Keratinocyte (primary cell): ENCODE measurements around the gene CDK3. TPM values are rescaled to one million over a fixed set of nuclear protein-coding genes. Genes with fewer than 3 reads are reported as not detected.

ENCODE experiments used
- DNase-seq: peaks from one replicate; pipeline ENCODE4 v3.0.0-alpha.2; 2011; ENCODE audit warnings: low read depth, missing footprints, low spot score
- FAIRE-seq: peaks from 2 replicates; lab custom pipeline; 2011; peaks lifted over from hg19 to GRCh38; lab: Jason Lieb, UNC
- H2AFZ ChIP-seq: 2 replicates; pipeline ENCODE4 v1.6.0; 2012; ENCODE audit warnings: low read length, control low read depth, inconsistent platforms; ENCODE audit not compliant: control insufficient read depth
- H3K27ac ChIP-seq: 2 replicates; pipeline ENCODE4 v1.5.1; 2011; ENCODE audit warnings: low read length; ENCODE audit not compliant: control insufficient read depth, insufficient read depth
- H3K27me3 ChIP-seq: 3 replicates; pipeline ENCODE4 v1.6.0; 2011; ENCODE audit warnings: low read length; ENCODE audit not compliant: control insufficient read depth, insufficient read depth; ENCODE audit errors: extremely low read depth
- H3K36me3 ChIP-seq, 2 experiments: 2 replicates in 1 of 2; 3 replicates in 1 of 2; pipeline ENCODE4 v1.5.1; 2011; ENCODE audit warnings: low read length in 2 of 2, mild to moderate bottlenecking in 1 of 2; ENCODE audit not compliant: control insufficient read depth in 2 of 2, insufficient read depth in 2 of 2; ENCODE audit errors: extremely low read depth in 1 of 2
- H3K4me1 ChIP-seq: 3 replicates; pipeline ENCODE4 v1.5.1; 2011; ENCODE audit warnings: low read length; ENCODE audit not compliant: control insufficient read depth, insufficient read depth; ENCODE audit errors: extremely low read depth
- H3K4me2 ChIP-seq: 3 replicates; pipeline ENCODE4 v1.6.0; 2011; ENCODE audit warnings: low read depth, low read length; ENCODE audit not compliant: control insufficient read depth, insufficient read depth; ENCODE audit errors: extremely low read depth
- H3K4me3 ChIP-seq, 3 experiments: fragments of 200-600 bp in 1 of 3; sonication (generic) in 1 of 3; 2 replicates in 2 of 3; 3 replicates in 1 of 3; pipeline ENCODE4 v1.5.1; 2011 to 2016; ENCODE audit warnings: low read length in 3 of 3, mild to moderate bottlenecking in 3 of 3, control low read depth in 2 of 3, inconsistent platforms in 1 of 3, low read depth in 1 of 3, mixed read lengths in 1 of 3, mixed run types in 1 of 3, moderate library complexity in 1 of 3; ENCODE audit not compliant: control insufficient read depth in 2 of 3, insufficient read depth in 2 of 3; ENCODE audit errors: extremely low read depth in 1 of 3
- H3K79me2 ChIP-seq: 2 replicates; pipeline ENCODE4 v1.6.0; 2012; ENCODE audit warnings: low read length; ENCODE audit not compliant: control insufficient read depth, insufficient read depth
- H3K9ac ChIP-seq: 3 replicates; pipeline ENCODE4 v1.6.0; 2011; ENCODE audit warnings: low read length; ENCODE audit not compliant: control insufficient read depth, insufficient read depth; ENCODE audit errors: extremely low read depth
- H3K9me1 ChIP-seq: 3 replicates; pipeline ENCODE4 v1.6.0; 2011; ENCODE audit warnings: low read length; ENCODE audit not compliant: control insufficient read depth, insufficient read depth; ENCODE audit errors: extremely low read depth
- H3K9me3 ChIP-seq: 2 replicates; pipeline ENCODE4 v1.5.1; 2012; ENCODE audit warnings: low read depth, low read length; ENCODE audit not compliant: control insufficient read depth
- H4K20me1 ChIP-seq: 3 replicates; pipeline ENCODE4 v1.6.0; 2011; ENCODE audit warnings: low read length; ENCODE audit not compliant: control insufficient read depth, insufficient read depth; ENCODE audit errors: extremely low read depth
- CTCF ChIP-seq, 3 experiments: IDR thresholded peaks in 1 of 3; conservative IDR thresholded peaks in 1 of 3; optimal IDR thresholded peaks in 1 of 3; 2 replicates in 2 of 3; 3 replicates in 1 of 3; pipeline versions ENCODE3 to v1.5.1; 2011; ENCODE audit warnings: low read length in 3 of 3, mild to moderate bottlenecking in 3 of 3, moderate library complexity in 2 of 3, control low read depth in 1 of 3, inconsistent platforms in 1 of 3; ENCODE audit not compliant: insufficient read depth in 2 of 3; ENCODE audit errors: extremely low read depth in 1 of 3
- EZH2 ChIP-seq: IDR thresholded peaks from one replicate; pipeline ENCODE4 v1.6.1; 2012; ENCODE audit warnings: inconsistent platforms, mild to moderate bottlenecking, low read length, moderate library complexity
- dilution Hi-C: fragments of 300-500 bp; cut with MboI; formaldehyde crosslinking; loops from one replicate; pipeline ENCODE4 v1.7.0; 2020; ENCODE audit warnings: low sequenced_read_pairs; ENCODE audit not compliant: extremely low pct_ligation_motif_present
- polyA plus RNA-seq, 5 experiments: library from polyadenylated mRNA; depleted of rRNA in 3 of 5; stranded (reverse) in 3 of 5; stranded (forward) in 1 of 5; unstranded in 1 of 5; fragments of >200 nt; gene quantifications; 1 replicate in 1 of 5; 2 replicates in 3 of 5; 3 replicates in 1 of 5; pipeline versions ENCODE4 v1.2.1 to v1.2.3, GENCODE V29; 2011 to 2012; ENCODE audit warnings: missing spikeins in 2 of 5, low read depth in 1 of 5, low replicate concordance in 1 of 5

CDK3 gene
- polyA plus RNA-seq, 1 donor (not counting 4 experiments of a cell fraction or from before 2014, with no cell fraction given), result 1.8 TPM

DNA sequence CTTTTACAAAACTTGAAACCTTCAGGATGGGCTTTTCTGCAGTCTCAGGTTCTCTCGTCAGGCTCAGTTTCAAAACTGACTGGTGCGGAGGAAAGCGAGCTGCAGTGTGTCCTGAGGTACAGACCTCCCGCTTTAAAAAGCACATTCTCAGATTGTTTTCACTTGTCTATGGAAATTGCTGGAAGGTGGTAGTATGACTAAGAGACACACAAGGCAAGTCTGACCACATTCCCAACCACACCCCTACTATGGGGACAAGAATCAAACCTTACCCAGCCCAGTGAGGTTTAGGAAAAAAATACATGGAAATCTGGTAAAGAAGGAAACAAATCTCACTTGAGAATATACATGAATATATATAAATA lies 53.4 kb downstream of the CDK3 start:
- H2AFZ ChIP-seq, result no peak overlapping the region
- peak overlapping the region; percentile 99 for H3K27ac ChIP-seq
- peaks cover 22 to 46% of the 10 kb centered on the region in 2 experiments for H3K36me3 ChIP-seq

More for the DNA sequence above, 53.4 kb downstream of the CDK3 start:
- dilution Hi-C loops, result no loop called here
- H4K20me1 ChIP-seq, result no peaks in the 10 kb centered on the region
- FAIRE-seq (peak; percentile 88), DNase-seq (peak; percentile 68)
- peak overlapping the region in 2 of 3 experiments; percentile 55 to 72 for H3K4me3 ChIP-seq
- H3K4me2 ChIP-seq, result peak overlapping the region; percentile 99
- H3K9me3 ChIP-seq, result no peaks in the 10 kb centered on the region
- TF ChIP-seq EZH2 (no peak), CTCF (optimal IDR thresholded peaks at IDR 0.05 in 1 of 3, IDR thresholded peaks at IDR 0.05 in 1 of 3, conservative IDR thresholded peaks at IDR 0.05 in 1 of 3; ENCODE audit: extremely low read depth in 1 of 3, insufficient read depth in 2 of 3, low read length in 3 of 3) (no peak)
- H3K9ac ChIP-seq, result peak overlapping the region; percentile 81
- peaks cover 3% of the 10 kb centered on the region for H3K9me1 ChIP-seq
- peaks cover 27% of the 10 kb centered on the region for H3K4me1 ChIP-seq
- H3K27me3 ChIP-seq, result no peaks in the 10 kb centered on the region
- H3K79me2 ChIP-seq, result peaks cover 7% of the 10 kb centered on the region

Other genes with a start within 250 kb of the CDK3 start
- 1.1 to 5.2 TPM (median 1.3 TPM) in 3 replicates for gene GALK1, start 235.7 kb upstream of the CDK3 start, polyA plus RNA-seq
- gene UNK, start 216.0 kb upstream of the CDK3 start, polyA plus RNA-seq, result 10.4 to 13.0 TPM (median 10.9 TPM) in 3 replicates
- gene UNC13D, start 156.5 kb upstream of the CDK3 start, polyA plus RNA-seq, result 0.25 to 0.79 TPM (median 0.36 TPM) in 3 replicates
- 17.0 to 41.4 TPM (median 23.3 TPM) in 3 replicates for gene WBP2, start 145.5 kb upstream of the CDK3 start, polyA plus RNA-seq
- 9.4 to 20.7 TPM (median 10.9 TPM) in 3 replicates for gene TRIM47, start 122.3 kb upstream of the CDK3 start, polyA plus RNA-seq
- gene TRIM65, start 103.9 kb upstream of the CDK3 start, polyA plus RNA-seq, result 7.4 to 10.6 TPM (median 7.8 TPM) in 3 replicates
- gene MRPL38, start 96.0 kb upstream of the CDK3 start, polyA plus RNA-seq, result 25.2 to 33.8 TPM (median 30.0 TPM) in 3 replicates
- gene FBF1, start 59.8 kb upstream of the CDK3 start, polyA plus RNA-seq, result 3.0 to 6.2 TPM (median 4.3 TPM) in 3 replicates
- 29.7 to 42.8 TPM (median 31.8 TPM) in 3 replicates for gene ACOX1, start 21.7 kb upstream of the CDK3 start, polyA plus RNA-seq
- gene TEN1, start 21.6 kb upstream of the CDK3 start, polyA plus RNA-seq, result 11.7 to 22.3 TPM (median 15.6 TPM) in 3 replicates
- 6.4 to 11.9 TPM (median 7.6 TPM) in 3 replicates for gene EVPL, start 26.5 kb downstream of the CDK3 start, polyA plus RNA-seq
- gene SRP68, start 71.7 kb downstream of the CDK3 start, polyA plus RNA-seq, result 59.0 to 87.1 TPM (median 81.3 TPM) in 3 replicates
- gene GALR2, start 73.9 kb downstream of the CDK3 start, polyA plus RNA-seq, result 0.06 TPM in 1 of 3 replicates, not detected in the others
- gene ZACN, start 78.3 kb downstream of the CDK3 start, polyA plus RNA-seq, result not detected in 3 replicates
- gene EXOC7, start 102.9 kb downstream of the CDK3 start, polyA plus RNA-seq, result 60.6 to 90.9 TPM (median 61.0 TPM) in 3 replicates
- gene FOXJ1, start 140.4 kb downstream of the CDK3 start, polyA plus RNA-seq, result 0.01 to 0.03 TPM (median 0.02 TPM) in 3 replicates
- gene RNF157, start 239.6 kb downstream of the CDK3 start, polyA plus RNA-seq, result not detected in 3 replicates